Measurements from ENCODE around the gene RASIP1.
"Not testable (repeated sequence)": the region's sequence is repeated elsewhere in the genome, so short reads cannot be mapped to it uniquely, and the experiment has no call there.

The RASIP1 gene

GRCh38 chr19:48770266-48770665 lies 29.9 kb upstream of the RASIP1 start:
- intact Hi-C loops (cut with DNase I; ENCODE audit: low total_unique reads): loop anchor here (2.0 kb wide), 1 partner anchor 73 kb away; no protein-coding TSS in a partner anchor
- Histone ChIP-seq H3K27ac (no peak overlapping the region), H3K4me3 (no peak overlapping the region), H3K9me3 (no peaks in the 10 kb centered on the region), H3K4me1 (no peaks in the 10 kb centered on the region), H3K27me3 (peaks cover 0 to 30% of the 10 kb centered on the region in 2 donors), H3K36me3 (no peaks in the 10 kb centered on the region)
- no peak for DNase-seq
- no peak for TF ChIP-seq CTCF (IDR thresholded peaks at IDR 0.05)

GRCh38 chr19:48768994-48769713 lies 28.7 kb upstream of the RASIP1 start:
- peaks cover 0 to 39% of the 10 kb centered on the region in 2 donors for H3K27me3 ChIP-seq
- H3K36me3 ChIP-seq: no peaks in the 10 kb centered on the region
- no peak overlapping the region for H3K4me3 ChIP-seq
- H3K27ac ChIP-seq: no peak overlapping the region
- H3K4me1 ChIP-seq: no peaks in the 10 kb centered on the region
- TF ChIP-seq CTCF (IDR thresholded peaks at IDR 0.05): no peak
- intact Hi-C loops (cut with DNase I; ENCODE audit: low total_unique reads): no loop called here
- no peaks in the 10 kb centered on the region for H3K9me3 ChIP-seq
- no peak for DNase-seq

- H3K9me3 ChIP-seq; H3K4me1 ChIP-seq; intact Hi-C loops (cut with DNase I; ENCODE audit: low total_unique reads); H3K4me3 ChIP-seq; H3K36me3 ChIP-seq; H3K27ac ChIP-seq; DNase-seq: not testable (repeated sequence)
- peaks cover 0 to 46% of the 10 kb centered on the region in 2 donors for H3K27me3 ChIP-seq
These were observed 27.9 kb upstream of the RASIP1 start for GRCh38 chr19:48768171-48768753.

- DNase-seq; H3K9me3 ChIP-seq; H3K4me1 ChIP-seq; H3K36me3 ChIP-seq; intact Hi-C loops (cut with DNase I; ENCODE audit: low total_unique reads); H3K27ac ChIP-seq; H3K4me3 ChIP-seq: not testable (repeated sequence)
- peaks cover 0 to 52% of the 10 kb centered on the region in 2 donors for H3K27me3 ChIP-seq
These were observed 25.4 kb upstream of the RASIP1 start for GRCh38 chr19:48765816-48766215.

- Histone ChIP-seq H3K9me3 (no peaks in the 10 kb centered on the region), H3K4me3 (no peak overlapping the region), H3K27ac (no peak overlapping the region), H3K27me3 (peaks cover 0 to 47% of the 10 kb centered on the region in 2 donors), H3K4me1 (no peaks in the 10 kb centered on the region), H3K36me3 (no peaks in the 10 kb centered on the region)
- DNase-seq: no peak
- TF ChIP-seq CTCF (IDR thresholded peaks at IDR 0.05): no peak
- intact Hi-C loops (cut with DNase I; ENCODE audit: low total_unique reads): no loop called here
These were observed 20.2 kb upstream of the RASIP1 start for GRCh38 chr19:48760504-48761205.

GRCh38 chr19:48757741-48758144 lies 17.3 kb upstream of the RASIP1 start:
- H3K4me3 ChIP-seq: no peak overlapping the region
- no peaks in the 10 kb centered on the region for H3K9me3 ChIP-seq
- no peak for DNase-seq
- intact Hi-C loops (cut with DNase I; ENCODE audit: low total_unique reads): no loop called here
- H3K36me3 ChIP-seq: no peaks in the 10 kb centered on the region
- H3K4me1 ChIP-seq: peaks cover 0 to 6% (median 2%) of the 10 kb centered on the region in 4 donors
- H3K27ac ChIP-seq: no peak overlapping the region
- H3K27me3 ChIP-seq: peaks cover 0 to 36% of the 10 kb centered on the region in 2 donors
- TF ChIP-seq CTCF (IDR thresholded peaks at IDR 0.05): no peak

Data from tibial artery (tissue), 4 donors.